Stimulated activated CD4-positive, alpha-beta T cell treated with anti-CD3 and anti-CD28 coated beads, Interleukin-1b, Interleukin-23, amount 100 ng/mL, for 24 hours (primary cell): ENCODE measurements around the gene HIPK3.
"Not testable (repeated sequence)": the region's sequence is repeated elsewhere in the genome, so short reads cannot be mapped to it uniquely, and the experiment has no call there.

ENCODE experiments used
- DNase-seq, 4 experiments: peaks; one replicate each; pipeline ENCODE4 v3.0.0-alpha.2; 2020; ENCODE audit warnings: low read depth in 4 of 4, low spot score in 1 of 4

Gene HIPK3

GRCh38 chr11:33303541-33303940 is 46.4 kb downstream of the HIPK3 start:
- no peak for DNase-seq

DNA sequence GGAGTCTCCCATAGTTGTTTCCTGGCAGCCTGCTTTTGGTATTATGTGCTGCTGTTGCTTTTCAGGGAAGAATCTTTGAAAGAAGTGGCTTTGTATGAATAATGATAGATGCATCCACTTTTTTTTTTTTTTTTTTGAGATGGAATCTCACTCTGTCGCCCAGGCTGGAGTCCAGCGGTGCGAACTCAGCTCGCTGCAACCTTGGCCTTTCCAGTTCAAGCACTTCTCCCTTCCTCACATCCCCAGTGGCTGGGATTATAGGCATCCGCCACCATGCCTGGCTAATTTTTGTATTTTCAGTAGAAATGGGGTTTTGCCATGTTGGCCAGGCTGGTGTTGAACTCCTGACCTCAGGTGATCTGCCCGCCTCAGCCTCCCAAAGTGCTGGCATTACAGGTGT is 49.6 kb downstream of the HIPK3 start:
- DNase-seq: not testable (repeated sequence)

GRCh38 chr11:33307984-33308383 is 50.8 kb downstream of the HIPK3 start:
- DNase-seq: no peak

DNA sequence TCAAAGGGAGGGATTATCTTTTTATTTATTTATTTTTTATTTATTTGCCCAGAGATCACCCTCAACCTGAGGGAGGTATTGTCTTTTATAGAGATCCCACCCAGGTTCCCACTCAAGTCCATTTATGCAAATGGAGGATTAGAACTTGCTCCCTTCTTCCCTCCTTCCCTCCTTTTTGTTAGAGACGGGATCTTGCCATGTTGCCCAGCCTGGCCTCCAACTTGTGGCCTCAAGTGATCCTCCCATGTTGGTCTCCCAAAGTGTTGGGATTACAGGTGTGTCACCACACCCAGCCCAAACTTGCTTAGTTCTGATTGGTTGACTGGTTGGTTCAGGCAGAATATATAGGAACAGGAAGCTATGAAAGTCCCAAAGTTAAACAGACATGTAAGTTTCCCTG is 51.9 kb downstream of the HIPK3 start:
- DNase-seq: no peak

DNA sequence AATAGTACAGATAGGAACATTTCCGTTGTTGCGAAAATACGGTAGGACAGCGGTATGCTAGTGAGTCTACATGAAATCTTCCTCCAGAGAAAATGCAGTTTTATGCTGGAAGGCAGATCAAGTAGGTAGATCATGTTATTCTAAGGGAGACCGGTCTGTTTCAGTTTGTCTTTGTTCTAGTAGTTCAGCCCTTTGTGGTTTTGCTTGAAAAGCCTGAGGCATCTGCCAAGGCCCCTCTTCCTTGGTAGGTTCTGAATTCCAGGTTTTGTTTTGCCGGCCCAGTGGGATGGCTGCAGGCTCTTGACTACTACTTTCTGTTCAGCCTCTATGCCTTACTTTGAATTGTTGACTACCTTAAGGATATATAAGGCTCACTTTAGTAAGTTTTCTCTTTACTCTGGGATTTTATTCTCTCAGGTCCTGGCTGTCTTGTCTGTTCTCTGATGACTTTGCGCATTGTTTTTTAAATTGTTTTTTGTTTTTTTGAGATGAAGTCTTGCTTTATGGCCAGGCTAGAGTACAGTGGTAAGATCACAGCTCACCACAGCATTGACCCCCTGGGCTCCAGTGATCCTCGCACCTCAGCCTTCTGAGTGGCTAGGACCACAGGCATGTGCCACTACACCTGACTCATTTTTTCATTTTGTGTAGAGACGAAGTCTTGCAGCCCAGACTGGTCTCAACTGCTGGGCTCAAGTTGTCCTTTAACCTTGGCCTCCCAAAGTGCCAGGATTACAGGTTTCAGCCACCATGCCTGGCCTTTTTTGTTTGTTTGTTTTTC is 53.7 kb downstream of the HIPK3 start:
- DNase-seq: no peak

- DNase-seq: no peak
These were observed 54.5 kb downstream of the HIPK3 start for GRCh38 chr11:33311680-33312079.

GRCh38 chr11:33315822-33316221 is 58.6 kb downstream of the HIPK3 start:
- no peak for DNase-seq

DNA sequence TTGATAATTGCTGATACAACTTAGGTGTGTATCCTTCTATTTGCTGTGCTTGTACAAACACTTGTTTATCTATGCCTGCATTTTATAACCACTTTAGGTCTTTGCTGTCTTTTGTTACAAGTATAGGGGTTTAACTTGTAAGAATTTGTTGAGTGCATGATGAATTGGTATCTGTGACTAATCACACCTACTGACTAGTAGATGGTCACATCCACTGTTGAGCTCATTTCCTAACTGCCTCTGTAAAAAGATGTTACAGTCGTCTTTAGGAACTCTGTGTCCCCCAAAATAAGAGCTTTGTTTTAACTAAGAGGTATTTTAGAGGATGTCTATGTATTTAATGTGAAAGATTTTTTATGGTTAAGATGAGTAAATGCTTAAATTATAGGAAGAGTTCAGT is 60.5 kb downstream of the HIPK3 start:
- DNase-seq: no peak

- no peak for DNase-seq
These were observed 63.0 kb downstream of the HIPK3 start for GRCh38 chr11:33320016-33320813.

DNA sequence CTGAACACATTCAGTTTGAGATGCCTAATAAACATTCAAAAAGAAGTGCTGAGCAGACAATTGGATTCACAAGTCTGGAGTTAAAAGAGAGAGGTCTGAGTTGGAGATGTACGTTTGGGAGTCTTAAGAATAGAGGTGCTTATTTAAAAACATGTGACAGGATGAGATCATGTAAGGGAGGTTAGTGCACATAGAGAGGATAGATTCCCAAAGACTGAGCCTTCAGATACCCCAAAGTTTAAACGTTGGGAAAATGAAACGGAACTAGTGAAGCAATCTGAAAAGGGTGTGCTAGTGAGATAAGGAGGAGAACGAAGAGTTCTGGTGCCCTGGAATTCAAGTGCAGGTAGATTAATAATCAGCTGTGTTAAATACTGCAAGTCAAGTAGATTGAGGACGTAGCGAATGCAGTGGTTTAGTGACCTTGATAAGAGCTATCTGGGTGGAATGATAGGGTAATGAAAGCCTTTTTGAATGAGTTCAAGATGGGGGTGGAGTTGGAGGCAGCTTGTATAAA is 63.7 kb downstream of the HIPK3 start:
- no peak for DNase-seq

GRCh38 chr11:33321422-33321821 is 64.2 kb downstream of the HIPK3 start:
- DNase-seq: no peak

GRCh38 chr11:33323421-33323820 is 66.2 kb downstream of the HIPK3 start:
- no peak for DNase-seq

- DNase-seq: no peak
These were observed 67.3 kb downstream of the HIPK3 start for GRCh38 chr11:33324302-33324985.

DNA sequence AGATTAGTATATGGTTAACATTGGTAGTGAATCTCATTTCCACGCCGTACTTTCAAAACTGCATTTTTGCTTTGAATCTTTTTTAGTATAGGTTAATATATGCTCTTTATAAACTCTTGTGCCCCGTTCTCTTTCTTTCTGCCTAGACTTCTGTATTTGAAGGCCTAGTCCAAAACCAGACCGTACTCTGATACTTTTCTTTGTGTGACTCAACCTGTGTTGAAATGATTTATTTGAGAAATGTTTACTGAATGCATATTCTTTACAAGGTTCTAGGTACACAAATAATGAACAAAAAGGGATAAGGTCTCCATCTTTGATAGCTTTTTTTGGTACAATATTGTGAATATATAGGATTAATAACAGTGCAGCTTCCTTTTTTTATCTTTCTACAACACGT is 68.3 kb downstream of the HIPK3 start:
- DNase-seq: no peak

DNA sequence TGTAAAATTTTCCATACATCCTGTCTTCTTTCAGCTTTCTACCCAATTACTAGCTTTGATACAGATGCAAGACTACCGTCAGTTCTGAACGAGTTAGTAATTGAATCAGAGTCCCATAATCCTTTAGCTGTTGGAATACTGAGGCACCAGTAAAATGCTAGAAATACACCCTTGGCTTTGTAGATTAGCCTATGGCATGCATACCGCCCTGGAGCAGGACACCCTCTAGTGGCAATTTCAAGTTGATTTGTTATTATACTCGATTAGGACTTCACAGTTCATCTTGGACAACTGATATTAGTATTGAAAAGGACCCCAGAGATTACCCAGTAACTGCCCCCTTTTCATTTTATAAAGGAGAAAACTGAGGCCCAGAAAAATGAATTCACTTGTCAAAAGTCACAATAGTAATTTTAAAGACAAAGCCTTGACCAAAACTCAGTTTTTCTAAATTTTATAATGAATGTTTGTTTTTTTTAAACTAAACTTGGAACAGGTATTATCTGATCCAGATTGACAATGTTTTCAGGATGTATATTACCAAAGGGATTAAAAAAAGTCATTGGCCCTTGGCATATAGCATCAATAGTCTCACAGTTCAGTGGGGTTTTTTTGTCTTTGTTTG is 72.6 kb downstream of the HIPK3 start:
- DNase-seq: peak in 1 of 4 experiments; percentile 6

- no peak for DNase-seq
These were observed 76.6 kb downstream of the HIPK3 start for GRCh38 chr11:33333816-33334215.

- DNase-seq: no peak
These were observed 77.4 kb downstream of the HIPK3 start for GRCh38 chr11:33334627-33335026.

DNA sequence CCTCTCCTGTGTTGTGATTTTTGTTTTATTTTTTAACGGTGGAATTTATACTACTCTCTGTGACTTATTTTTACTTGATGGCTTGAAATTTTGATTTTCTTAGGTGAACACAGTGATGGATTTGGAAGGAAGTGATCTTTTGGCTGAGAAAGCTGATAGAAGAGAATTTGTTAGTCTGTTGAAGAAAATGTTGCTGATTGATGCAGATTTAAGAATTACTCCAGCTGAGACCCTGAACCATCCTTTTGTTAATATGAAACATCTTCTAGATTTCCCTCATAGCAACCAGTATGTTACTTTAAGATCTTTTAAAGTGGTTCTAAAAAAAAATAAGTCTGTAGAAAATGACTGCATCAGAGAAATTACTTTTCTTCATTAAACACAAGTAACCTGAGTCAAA is 82.1 kb downstream of the HIPK3 start:
- DNase-seq: no peak

GRCh38 chr11:33344611-33345010 is 87.4 kb downstream of the HIPK3 start:
- no peak for DNase-seq

DNA sequence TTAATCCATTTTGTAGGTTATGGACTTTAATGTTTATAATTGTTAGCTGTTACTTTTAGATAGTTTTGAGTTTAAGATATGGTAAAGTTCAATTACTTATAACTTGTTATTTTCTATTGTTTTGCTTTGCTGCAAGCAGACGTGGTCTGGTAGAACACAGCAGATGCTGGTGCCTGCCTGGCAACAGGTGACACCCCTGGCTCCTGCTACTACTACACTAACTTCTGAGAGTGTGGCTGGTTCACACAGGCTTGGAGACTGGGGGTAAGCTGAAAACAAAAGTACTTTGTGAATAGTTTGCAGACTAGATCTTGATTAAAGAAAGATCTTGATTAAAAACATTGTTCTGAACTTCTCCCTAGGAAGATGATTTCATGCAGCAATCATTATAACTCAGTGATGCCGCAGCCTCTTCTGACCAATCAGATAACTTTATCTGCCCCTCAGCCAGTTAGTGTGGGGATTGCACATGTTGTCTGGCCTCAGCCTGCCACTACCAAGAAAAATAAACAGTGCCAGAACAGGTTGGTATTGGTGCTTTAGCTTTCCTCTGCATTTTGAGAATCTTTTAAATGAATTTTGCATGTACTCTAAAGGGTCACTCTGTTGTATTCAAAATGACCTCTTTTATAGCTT is 90.4 kb downstream of the HIPK3 start:
- DNase-seq: no peak

- no peak for DNase-seq
These were observed 93.1 kb downstream of the HIPK3 start for GRCh38 chr11:33350287-33350686.
